Lung (tissue), 12 donors: Measurements from ENCODE around the gene ZNF155. TPM values are rescaled to one million over a fixed set of nuclear protein-coding genes. Genes with fewer than 3 reads are reported as not detected.

Source experiments
- ATAC-seq: fragments of 200-7000 bp; cut with Tn5 transposase; one replicate; pipeline ENCODE4 v1.9.1; 2020; ENCODE audit warnings: moderate number of reproducible peaks; ENCODE audit not compliant: insufficient read depth, low FRiP score
- DNase-seq, 3 donors: peaks; one replicate each; pipeline ENCODE4 v3.0.0-alpha.2; 2013 to 2017
- H3K27ac ChIP-seq, 2 donors: one replicate each; pipeline ENCODE4 v1.5.1; 2013; ENCODE audit warnings: mild to moderate bottlenecking in 2 of 2, moderate library complexity in 2 of 2, control low read depth in 1 of 2, inconsistent platforms in 1 of 2, low read depth in 1 of 2, low read length in 1 of 2
- H3K27me3 ChIP-seq, 3 donors: one replicate each; pipeline ENCODE4 v1.5.1; 2013; ENCODE audit warnings: low read length in 2 of 3; ENCODE audit not compliant: control insufficient read depth in 3 of 3, insufficient read depth in 3 of 3
- H3K36me3 ChIP-seq, 4 donors: one replicate each; pipeline ENCODE4 v1.5.1; 2013; ENCODE audit warnings: low read length in 4 of 4, mild to moderate bottlenecking in 1 of 4, moderate library complexity in 1 of 4; ENCODE audit not compliant: control insufficient read depth in 4 of 4, insufficient read depth in 4 of 4
- H3K4me1 ChIP-seq, 5 donors: one replicate each; pipeline ENCODE4 v1.5.1; 2013; ENCODE audit warnings: low read length in 5 of 5, mild to moderate bottlenecking in 2 of 5, moderate library complexity in 1 of 5; ENCODE audit not compliant: control insufficient read depth in 5 of 5, insufficient read depth in 5 of 5
- H3K4me3 ChIP-seq: one replicate; pipeline ENCODE4 v1.5.1; 2013; ENCODE audit warnings: mild to moderate bottlenecking, control low read depth, moderate library complexity
- H3K9ac ChIP-seq, 2 donors: one replicate each; pipeline ENCODE4 v1.5.1; 2013; ENCODE audit warnings: low read length in 2 of 2, control low read depth in 1 of 2; ENCODE audit not compliant: insufficient read depth in 1 of 2
- H3K9me3 ChIP-seq, 4 donors: one replicate each; pipeline ENCODE4 v1.5.1; 2013; ENCODE audit warnings: low read length in 3 of 4, mild to moderate bottlenecking in 1 of 4, moderate library complexity in 1 of 4; ENCODE audit not compliant: control insufficient read depth in 4 of 4, insufficient read depth in 3 of 4
- CTCF ChIP-seq: IDR thresholded peaks from 2 replicates; pipeline ENCODE4 v1.5.1; 2012; ENCODE audit warnings: mild to moderate bottlenecking; ENCODE audit errors: control extremely low read depth, extremely low read depth
- WGBS, 2 donors: extraction: QIAGEN DNeasy Blood & Tissue Kit; methylation state at CpG; one replicate each; pipeline ENCODE4 v1.1.7; 2013; 5-methylcytosine and 5-hydroxymethylcytosine counted together
- polyA plus RNA-seq, 2 donors: library from polyadenylated mRNA; stranded (reverse); fragments of 200-250 nt; gene quantifications; one replicate each; pipeline ENCODE4 v1.2.1, GENCODE V29; 2013
- total RNA-seq, 2 donors: library from RNA; depleted of rRNA in 1 of 2; stranded (reverse); fragments of >200 nt in 1 of 2; gene quantifications; one replicate each; pipeline ENCODE4 v1.2.1, GENCODE V29; 2014 to 2021
- donor health status: control.
- donor health status: control.
- donor health status: Bipolar disorder and iron deficiency.
- donor health status: healthy.
- donor health status: DM: yes; HTN: yes; CAD: no.

Gene ZNF155
- total and polyA plus RNA-seq, 4 donors = 4.4 to 7.8 (median 4.7) TPM

GRCh38 chr19:44007473-44007872 is 23.5 kb downstream of the ZNF155 start:
- peaks cover 13 to 43% (median 40%) of the 10 kb centered on the region in 4 donors for H3K9me3 ChIP-seq
- H3K4me3 ChIP-seq = no peak overlapping the region
- H3K27ac ChIP-seq = no peak overlapping the region
- peaks cover 0 to 6% (median 5%) of the 10 kb centered on the region in 5 donors for H3K4me1 ChIP-seq
- no peak for DNase-seq
- peaks cover 30 to 62% (median 51%) of the 10 kb centered on the region in 4 donors for H3K36me3 ChIP-seq
- TF ChIP-seq CTCF = no peak
- no peaks in the 10 kb centered on the region for H3K27me3 ChIP-seq
- WGBS, 2 donors = 96 to 99% methylated on average over 6 of the region's 6 CpGs
- no peak for ATAC-seq
- H3K9ac ChIP-seq = no peak overlapping the region

GRCh38 chr19:44010468-44010867 is 26.5 kb downstream of the ZNF155 start:
- Histone ChIP-seq H3K36me3 (peaks cover 30 to 62% (median 51%) of the 10 kb centered on the region in 4 donors), H3K4me1 (no peaks in the 10 kb centered on the region), H3K4me3 (no peak overlapping the region), H3K27me3 (no peaks in the 10 kb centered on the region), H3K27ac (no peak overlapping the region), H3K9me3 (peaks cover 13 to 51% (median 41%) of the 10 kb centered on the region in 4 donors), H3K9ac (no peak overlapping the region)
- ATAC-seq (no peak), DNase-seq (no peak)
- no peak for TF ChIP-seq CTCF
- 97 to 98% methylated on average over 5 of the region's 5 CpGs for WGBS, 2 donors

GRCh38 chr19:44019498-44019897 is 35.5 kb downstream of the ZNF155 start:
- H3K27me3 ChIP-seq = no peaks in the 10 kb centered on the region
- no peak overlapping the region for H3K4me3 ChIP-seq
- H3K36me3 ChIP-seq = no peaks in the 10 kb centered on the region
- 45 to 72% methylated on average over 2 of the region's 2 CpGs for WGBS, 2 donors
- H3K9ac ChIP-seq = no peak overlapping the region
- H3K9me3 ChIP-seq = peaks cover 2 to 7% (median 3%) of the 10 kb centered on the region in 4 donors
- no peak for TF ChIP-seq CTCF
- no peak for ATAC-seq
- DNase-seq = no peak
- H3K4me1 ChIP-seq = no peaks in the 10 kb centered on the region
- no peak overlapping the region for H3K27ac ChIP-seq

- Histone ChIP-seq H3K27ac (no peak overlapping the region), H3K4me3 (no peak overlapping the region), H3K9me3 (peaks cover 0 to 7% (median 2%) of the 10 kb centered on the region in 4 donors), H3K36me3 (no peaks in the 10 kb centered on the region), H3K27me3 (no peaks in the 10 kb centered on the region), H3K4me1 (peaks cover 0 to 8% (median 0%) of the 10 kb centered on the region in 5 donors), H3K9ac (no peak overlapping the region)
- TF ChIP-seq CTCF = no peak
- ATAC-seq = no peak
- DNase-seq = no peak
Measured at GRCh38 chr19:44021221-44021620, 37.2 kb downstream of the ZNF155 start.
